Loucy (cell line): ENCODE results near the gene PRF1.

Source experiments
- H2AFZ ChIP-seq: fragments of 200-600 bp; sonication (generic); 2 replicates; pipeline ENCODE4 v1.6.0; 2016; ENCODE audit warnings: antibody characterized with exemption, mild to moderate bottlenecking, low read length, moderate library complexity
- H3F3A ChIP-seq: fragments of 200-600 bp; 2 replicates; pipeline ENCODE4 v1.6.0; 2016; ENCODE audit warnings: antibody characterized with exemption, low read depth, mild to moderate bottlenecking
- H3K27me3 ChIP-seq: fragments of 200-600 bp; sonication (generic); 2 replicates; pipeline ENCODE4 v1.6.1; 2014; ENCODE audit warnings: low read length, mild to moderate bottlenecking; ENCODE audit not compliant: insufficient read depth, poor library complexity, severe bottlenecking
- H3K36me3 ChIP-seq: fragments of 200-600 bp; sonication (generic); 2 replicates; pipeline ENCODE4 v1.6.1; 2016; ENCODE audit warnings: low read length; ENCODE audit not compliant: insufficient read depth
- H3K4me1 ChIP-seq: fragments of 200-600 bp; sonication (generic); 2 replicates; pipeline ENCODE4 v1.5.1; 2014; ENCODE audit warnings: low read length, mild to moderate bottlenecking; ENCODE audit not compliant: insufficient read depth, poor library complexity, severe bottlenecking
- H3K4me2 ChIP-seq: fragments of 200-600 bp; sonication (generic); 2 replicates; pipeline ENCODE4 v1.6.0; 2014; ENCODE audit warnings: antibody characterized with exemption, low read length, low read depth, mild to moderate bottlenecking; ENCODE audit not compliant: poor library complexity, severe bottlenecking
- H3K4me3 ChIP-seq: fragments of 200-600 bp; sonication (generic); 2 replicates; pipeline ENCODE4 v1.5.1; 2014; ENCODE audit warnings: low read length, mild to moderate bottlenecking, mixed read lengths; ENCODE audit not compliant: poor library complexity, severe bottlenecking
- H3K79me2 ChIP-seq: fragments of 200-600 bp; sonication (generic); 2 replicates; pipeline ENCODE4 v1.6.1; 2014; ENCODE audit warnings: low read length; ENCODE audit not compliant: insufficient read depth
- H3K9ac ChIP-seq: fragments of 200-600 bp; sonication (generic); 2 replicates; pipeline ENCODE4 v1.6.0; 2014; ENCODE audit warnings: mild to moderate bottlenecking, low read depth, low read length, moderate library complexity; ENCODE audit not compliant: poor library complexity, severe bottlenecking
- H3K9me2 ChIP-seq: fragments of 200-600 bp; sonication (generic); replicated peaks from 2 replicates; pipeline ENCODE4 v1.6.1; 2016; ENCODE audit warnings: low read depth, low read length, mixed read lengths
- H3K9me3 ChIP-seq: fragments of 200-600 bp; sonication (generic); 2 replicates; pipeline ENCODE4 v1.6.1; 2014; ENCODE audit warnings: mild to moderate bottlenecking, antibody characterized with exemption, low read length, low read depth; ENCODE audit not compliant: insufficient read depth
- H4K20me1 ChIP-seq: fragments of 200-600 bp; sonication (generic); 2 replicates; pipeline ENCODE4 v1.6.0; 2014; ENCODE audit warnings: antibody characterized with exemption, low read length, mild to moderate bottlenecking; ENCODE audit not compliant: insufficient read depth, poor library complexity, severe bottlenecking
- EZH2phosphoT487 ChIP-seq: fragments of 200-600 bp; IDR thresholded peaks from 2 replicates; pipeline ENCODE4 v1.6.1; 2018; ENCODE audit warnings: antibody characterized with exemption, mild to moderate bottlenecking, moderate library complexity, borderline replicate concordance
- TF ChIP-seq, protein P1 (sequence below): fragments of 200-600 bp; sonication (generic); conservative IDR thresholded peaks from 2 replicates; pipeline ENCODE4 v1.5.1; 2014; ENCODE audit warnings: mild to moderate bottlenecking, antibody characterized with exemption, low read length

The PRF1 gene

DNA sequence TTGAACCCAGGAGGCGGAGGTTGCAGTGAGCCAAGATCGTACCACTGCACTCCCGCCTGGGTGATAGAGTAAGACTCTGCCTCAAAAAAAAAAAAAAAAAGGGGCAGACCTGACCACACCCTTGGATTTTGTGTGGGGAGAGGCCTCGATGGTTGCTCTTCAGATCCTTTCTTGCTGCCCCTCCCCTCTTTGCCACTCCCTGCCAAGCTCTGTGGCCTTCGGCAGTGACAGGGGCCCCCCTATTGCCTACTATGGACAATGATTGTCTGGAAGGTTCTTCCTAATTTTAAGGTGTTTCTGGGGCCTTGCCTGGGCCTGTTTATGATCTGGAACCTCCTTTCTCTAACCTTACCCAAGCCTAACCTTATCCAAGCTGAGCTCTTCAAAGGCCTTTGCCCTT, 795 bp downstream of the PRF1 start:
- Histone ChIP-seq H3F3A (no peaks in the 10 kb centered on the region), H3K36me3 (no peaks in the 10 kb centered on the region; the same call in 1 of the 2 replicates), H3K9ac (peak overlapping the region; percentile 81), H3K9me3 (no peaks in the 10 kb centered on the region), H3K4me3 (peak overlapping the region; percentile 78), H3K4me2 (peak overlapping the region; percentile 84), H3K79me2 (peaks cover 49% of the 10 kb centered on the region), H3K4me1 (peaks cover 54% of the 10 kb centered on the region), H3K9me2 (no peaks in the 10 kb centered on the region), H2AFZ (no peak overlapping the region), H3K27me3 (no peaks in the 10 kb centered on the region), H4K20me1 (peaks cover 15% of the 10 kb centered on the region)
- TF ChIP-seq, protein P1, sequence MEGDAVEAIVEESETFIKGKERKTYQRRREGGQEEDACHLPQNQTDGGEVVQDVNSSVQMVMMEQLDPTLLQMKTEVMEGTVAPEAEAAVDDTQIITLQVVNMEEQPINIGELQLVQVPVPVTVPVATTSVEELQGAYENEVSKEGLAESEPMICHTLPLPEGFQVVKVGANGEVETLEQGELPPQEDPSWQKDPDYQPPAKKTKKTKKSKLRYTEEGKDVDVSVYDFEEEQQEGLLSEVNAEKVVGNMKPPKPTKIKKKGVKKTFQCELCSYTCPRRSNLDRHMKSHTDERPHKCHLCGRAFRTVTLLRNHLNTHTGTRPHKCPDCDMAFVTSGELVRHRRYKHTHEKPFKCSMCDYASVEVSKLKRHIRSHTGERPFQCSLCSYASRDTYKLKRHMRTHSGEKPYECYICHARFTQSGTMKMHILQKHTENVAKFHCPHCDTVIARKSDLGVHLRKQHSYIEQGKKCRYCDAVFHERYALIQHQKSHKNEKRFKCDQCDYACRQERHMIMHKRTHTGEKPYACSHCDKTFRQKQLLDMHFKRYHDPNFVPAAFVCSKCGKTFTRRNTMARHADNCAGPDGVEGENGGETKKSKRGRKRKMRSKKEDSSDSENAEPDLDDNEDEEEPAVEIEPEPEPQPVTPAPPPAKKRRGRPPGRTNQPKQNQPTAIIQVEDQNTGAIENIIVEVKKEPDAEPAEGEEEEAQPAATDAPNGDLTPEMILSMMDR: no peak
- no peak for TF ChIP-seq EZH2phosphoT487

DNA sequence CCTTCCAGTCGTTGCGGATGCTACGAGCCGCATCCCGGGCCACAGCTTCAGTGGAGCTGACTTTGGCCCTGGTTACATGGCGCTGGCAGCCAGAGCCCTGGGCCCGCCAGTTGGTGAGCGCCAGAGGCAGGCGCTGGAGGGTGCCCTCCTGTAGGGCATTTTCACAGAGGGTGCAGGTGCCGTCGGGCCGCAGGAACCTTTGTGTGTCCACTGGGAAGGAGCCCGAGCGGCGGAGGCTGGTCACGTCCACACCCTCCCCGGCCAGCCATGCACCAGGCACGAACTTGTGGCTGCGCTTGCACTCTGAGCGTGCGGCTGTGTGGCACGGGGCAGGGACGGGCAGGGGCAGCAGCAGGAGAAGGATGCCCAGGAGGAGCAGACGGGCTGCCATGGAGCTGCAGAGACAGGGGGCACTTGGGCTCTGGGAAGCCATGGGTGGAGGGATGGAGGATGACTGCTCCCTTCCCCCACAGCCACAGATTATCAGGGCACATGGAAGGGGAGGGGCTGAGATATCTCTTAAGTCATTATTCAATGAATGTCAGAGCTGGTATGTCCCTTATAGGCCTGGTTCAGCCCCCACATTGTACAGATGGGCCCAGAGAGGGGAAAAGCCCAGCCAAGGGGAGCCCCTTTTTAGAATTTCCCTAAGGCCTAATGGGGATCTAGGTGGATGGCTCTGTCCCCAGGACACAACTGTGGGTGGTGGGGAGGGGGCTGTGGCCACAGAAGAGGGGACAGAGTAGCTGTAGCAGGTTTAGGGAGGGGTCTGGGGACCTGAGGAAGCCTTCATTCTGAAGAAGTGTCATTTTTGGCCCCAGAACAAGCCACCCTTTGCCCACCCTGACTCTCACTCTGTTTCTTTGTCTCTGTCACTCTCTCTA, 1.8 kb downstream of the PRF1 start:
- peaks cover 64% of the 10 kb centered on the region for H3K4me1 ChIP-seq
- H3K4me2 ChIP-seq: peak overlapping the region; percentile 84
- no peaks in the 10 kb centered on the region for H3K9me2 ChIP-seq
- no peak for TF ChIP-seq EZH2phosphoT487
- TF ChIP-seq, protein P1: no peak
- peaks cover 15% of the 10 kb centered on the region for H4K20me1 ChIP-seq
- H3K9ac ChIP-seq: peak overlapping the region; percentile 81
- no peak overlapping the region for H2AFZ ChIP-seq
- peaks cover 49% of the 10 kb centered on the region for H3K79me2 ChIP-seq
- H3F3A ChIP-seq: no peaks in the 10 kb centered on the region
- peak overlapping the region; percentile 78 for H3K4me3 ChIP-seq
- H3K27me3 ChIP-seq: no peaks in the 10 kb centered on the region
- H3K9me3 ChIP-seq: no peaks in the 10 kb centered on the region
- no peaks in the 10 kb centered on the region; the same call in 1 of the 2 replicates for H3K36me3 ChIP-seq

DNA sequence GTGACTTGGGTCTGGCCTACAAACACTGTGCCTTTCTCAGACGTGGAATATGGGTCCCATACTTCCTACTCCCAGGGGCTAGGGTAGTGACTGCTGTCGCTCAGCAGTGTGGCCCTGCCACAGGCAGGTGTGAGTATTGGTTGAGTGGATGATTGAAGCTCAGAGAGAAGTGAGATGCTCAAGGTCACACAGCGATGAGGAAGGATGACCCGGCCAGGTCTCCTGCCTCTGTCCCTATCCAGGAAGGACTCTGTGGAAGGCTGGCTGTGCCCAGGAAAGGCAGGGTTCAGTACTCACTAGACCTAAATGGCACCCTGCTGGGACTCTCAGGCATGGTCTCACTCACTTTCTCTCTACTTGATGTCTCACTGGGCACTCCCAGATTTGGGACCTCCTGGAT, 2.8 kb downstream of the PRF1 start:
- no peak overlapping the region for H2AFZ ChIP-seq
- no peaks in the 10 kb centered on the region for H3K27me3 ChIP-seq
- TF ChIP-seq EZH2phosphoT487: no peak
- TF ChIP-seq, protein P1: no peak
- H3K4me1 ChIP-seq: peaks cover 71% of the 10 kb centered on the region
- H3K79me2 ChIP-seq: peaks cover 49% of the 10 kb centered on the region
- H3K9ac ChIP-seq: peak overlapping the region; percentile 81
- peak overlapping the region; percentile 78 for H3K4me3 ChIP-seq
- no peaks in the 10 kb centered on the region for H3K9me3 ChIP-seq
- H3K36me3 ChIP-seq: no peaks in the 10 kb centered on the region; the same call in 1 of the 2 replicates
- H3F3A ChIP-seq: no peaks in the 10 kb centered on the region
- H4K20me1 ChIP-seq: peaks cover 15% of the 10 kb centered on the region
- H3K9me2 ChIP-seq: no peaks in the 10 kb centered on the region
- peak overlapping the region; percentile 84 for H3K4me2 ChIP-seq
